GM12878 (cell line): Measurements from ENCODE around the gene MVB12B. TPM values are rescaled to one million over a fixed set of nuclear protein-coding genes. Genes with fewer than 3 reads are reported as not detected.

Source experiments
- ATAC-seq: fragments of 200-7000 bp; cut with Tn5 transposase; 3 replicates; pipeline ENCODE4 v1.9.1; 2020; ENCODE audit warnings: mild to moderate bottlenecking, moderate library complexity
- BruUV-seq: library from RNA; stranded (reverse); fragments of 400-500 nt; replicated peaks from 2 replicates; lab custom pipeline; 2021; lab: Mats Ljungman, UMichigan
- CTCF ChIA-PET: fragments of 300-600 bp; sonication (Branson Sonifier 250); formaldehyde crosslinking; extraction: SDS; loops from one replicate; lab custom pipeline; 2021; ENCODE audit warnings: inconsistent platforms; lab: Yijun Ruan, JAX
- POLR2A ChIA-PET: fragments of 350-600 bp; formaldehyde crosslinking; extraction: SDS; loops from one replicate; lab custom pipeline; 2021; ENCODE audit warnings: inconsistent platforms; lab: Charles Lee
- RAD21 ChIA-PET: fragments of 300-600 bp; sonication (Branson Sonifier 250); formaldehyde crosslinking; loops from one replicate; lab custom pipeline; 2023; ENCODE audit warnings: antibody characterized with exemption; ENCODE audit not compliant: unreplicated experiment; lab: Charles Lee
- SMC1A ChIA-PET: fragments of 300-600 bp; sonication (Branson Sonifier 250); formaldehyde crosslinking; loops from one replicate; lab custom pipeline; 2023; ENCODE audit not compliant: unreplicated experiment, uncharacterized antibody; lab: Charles Lee
- DNase-seq: peaks from one replicate; pipeline ENCODE4 v3.0.0-alpha.2; 2011; ENCODE audit warnings: low read depth, low spot score
- FAIRE-seq: peaks from 3 replicates; lab custom pipeline; 2011; peaks lifted over from hg19 to GRCh38; lab: Jason Lieb, UNC
- H2AFZ ChIP-seq: 2 replicates; pipeline ENCODE4 v1.6.0; 2011; ENCODE audit warnings: low read depth, low read length, control low read depth; ENCODE audit not compliant: control insufficient read depth
- H3K27ac ChIP-seq: 2 replicates; pipeline ENCODE4 v1.5.1; 2011; ENCODE audit warnings: control low read depth; ENCODE audit not compliant: control insufficient read depth, insufficient read depth
- H3K27me3 ChIP-seq, 2 experiments: replicated peaks in 1 of 2; 2 replicates each; pipeline versions ENCODE4 v1.6.0 to v1.6.1; 2011; ENCODE audit warnings: low read length in 1 of 2; ENCODE audit not compliant: control insufficient read depth in 2 of 2, insufficient read depth in 2 of 2
- H3K36me3 ChIP-seq, 2 experiments: 2 replicates each; pipeline ENCODE4 v1.5.1; 2011; ENCODE audit warnings: low read length in 1 of 2; ENCODE audit not compliant: control insufficient read depth in 2 of 2, insufficient read depth in 2 of 2
- H3K4me1 ChIP-seq: 2 replicates; pipeline ENCODE4 v1.6.1; 2011; ENCODE audit warnings: mild to moderate bottlenecking, low read length, moderate library complexity, mixed read lengths; ENCODE audit not compliant: control insufficient read depth, insufficient read depth
- H3K4me2 ChIP-seq: 2 replicates; pipeline ENCODE4 v1.6.0; 2011; ENCODE audit warnings: control low read depth; ENCODE audit not compliant: control insufficient read depth, insufficient read depth
- H3K4me3 ChIP-seq: fragments of 200-600 bp; sonication (generic); 2 replicates; pipeline ENCODE4 v1.5.1; 2016
- H3K79me2 ChIP-seq: 2 replicates; pipeline ENCODE4 v1.6.0; 2011; ENCODE audit warnings: low read length; ENCODE audit not compliant: control insufficient read depth, insufficient read depth
- H3K9ac ChIP-seq: 2 replicates; pipeline ENCODE4 v1.8.0; 2011; ENCODE audit warnings: low read length, control low read depth, mixed read lengths; ENCODE audit not compliant: control insufficient read depth, insufficient read depth
- H3K9me3 ChIP-seq: replicated peaks from 3 replicates; pipeline ENCODE4 v1.5.1; 2011; ENCODE audit warnings: mild to moderate bottlenecking, low read length; ENCODE audit not compliant: control insufficient read depth, insufficient read depth
- H4K20me1 ChIP-seq: 2 replicates; pipeline ENCODE4 v1.6.0; 2011; ENCODE audit not compliant: control insufficient read depth, insufficient read depth
- ASH2L ChIP-seq: fragments of 300-600, 200-600 bp; sonication (generic); IDR thresholded peaks from 2 replicates; pipeline ENCODE4 v1.6.1; 2017; ENCODE audit warnings: low read depth, mild to moderate bottlenecking, borderline replicate concordance
- IKZF1 ChIP-seq: fragments of 450-650 bp; conservative IDR thresholded peaks from 2 replicates; pipeline ENCODE4 v1.6.1; 2017; ENCODE audit warnings: antibody characterized with exemption, mild to moderate bottlenecking
- MTA2 ChIP-seq: fragments of 450-650 bp; IDR thresholded peaks from 2 replicates; pipeline ENCODE4 v1.6.1; 2016; ENCODE audit warnings: low read depth, mild to moderate bottlenecking, moderate library complexity
- NFIC ChIP-seq: IDR thresholded peaks from 2 replicates; pipeline ENCODE4 v1.6.1; 2012; ENCODE audit warnings: low read depth, mild to moderate bottlenecking, inconsistent platforms, low read length, moderate library complexity
- NFXL1 ChIP-seq: fragments of 450-650 bp; IDR thresholded peaks from 2 replicates; pipeline ENCODE4 v1.6.1; 2017; ENCODE audit warnings: antibody characterized with exemption, mild to moderate bottlenecking, borderline replicate concordance
- SMAD5 ChIP-seq: IDR thresholded peaks from 2 replicates; pipeline ENCODE4 v1.6.1; 2016; ENCODE audit warnings: antibody characterized with exemption, low read depth
- ZZZ3 ChIP-seq: IDR thresholded peaks from 2 replicates; pipeline ENCODE4 v1.6.1; 2011; ENCODE audit warnings: low read depth; ENCODE audit not compliant: control insufficient read depth, insufficient read length
- WGBS: methylation state at CpG from one replicate; pipeline ENCODE4 v1.1.6; 2016; ENCODE audit warnings: low lambda C conversion rate; ENCODE audit not compliant: insufficient replicate concordance, insufficient coverage; ENCODE audit errors: missing lambda C conversion rate; 5-methylcytosine and 5-hydroxymethylcytosine counted together
- in situ Hi-C: fragments of 300-500 bp; cut with MboI; formaldehyde crosslinking; loops from 9 replicates; pipeline ENCODE4 v1.14.3; 2018; ENCODE audit warnings: mixed read lengths
- intact Hi-C: fragments of 100-400 bp; cut with micrococcal nuclease; formaldehyde crosslinking; loops from one replicate; pipeline ENCODE4 v1.14.2; 2022; ENCODE audit not compliant: unreplicated experiment
- polyA plus RNA-seq, 11 experiments: library from polyadenylated mRNA; depleted of rRNA in 4 of 11; unstranded in 6 of 11; stranded (reverse) in 5 of 11; fragments of >200 nt; fragmentation: Nextera tagmentation in 4 of 11; fragmentation: Illumina TruSeq in 1 of 11; extraction: Ambion mirVana in 4 of 11; extraction: Trizol in 1 of 11; gene quantifications; 1 replicate in 1 of 11; 2 replicates in 10 of 11; pipeline versions ENCODE4 v1.2.1 to v1.2.3, GENCODE V29; 2011 to 2016; ENCODE audit warnings: inconsistent platforms in 2 of 11, missing spikeins in 2 of 11, low read depth in 1 of 11
- total RNA-seq, 4 experiments: library from RNA; depleted of rRNA in 3 of 4; stranded (reverse); fragments of >200 nt in 3 of 4; fragmentation: Illumina TruSeq in 1 of 4; extraction: Trizol in 1 of 4; gene quantifications; 2 replicates each; pipeline versions ENCODE4 v1.2.1 to v1.2.3, GENCODE V29; 2013 to 2021
- TF ChIP-seq, protein P1 (sequence below): fragments of 450-650 bp; IDR thresholded peaks from 2 replicates; pipeline ENCODE4 v1.6.1; 2017; ENCODE audit warnings: mild to moderate bottlenecking, moderate library complexity

Gene MVB12B
- total and polyA plus RNA-seq, 10 of the 15 experiments (the other 5 are each of a cell fraction or from before 2014, with no cell fraction given): 0.08 TPM; not detected in 9

DNA sequence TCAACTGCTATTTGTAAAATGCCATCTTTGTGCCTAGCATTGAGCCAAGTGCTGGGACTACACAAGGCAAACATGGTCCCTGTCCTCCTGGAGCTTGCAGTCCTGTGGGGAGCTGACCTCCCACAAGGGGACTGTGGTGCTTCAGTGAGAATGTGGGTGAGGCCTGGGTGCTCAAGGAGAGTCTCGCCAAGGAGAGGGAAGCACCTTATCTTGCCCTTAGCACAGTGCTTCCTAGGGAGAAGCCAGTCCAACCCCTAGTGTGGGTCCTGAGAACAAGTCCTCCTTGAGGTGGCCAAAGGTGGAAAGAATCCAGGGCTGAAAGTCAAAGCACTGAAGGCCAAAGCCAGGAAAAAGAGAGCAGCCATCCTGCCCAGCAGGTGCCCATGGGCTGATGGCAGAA, 31.1 kb upstream of the MVB12B start:
- ATAC-seq (no peak), DNase-seq (no peak), FAIRE-seq (no peak)
- Histone ChIP-seq H3K4me2 (no peak overlapping the region), H3K27me3 (no peaks in the 10 kb centered on the region; a peak in 1 of 4 replicates), H3K36me3 (no peaks in the 10 kb centered on the region), H3K27ac (no peak overlapping the region), H2AFZ (no peak overlapping the region), H3K4me1 (no peaks in the 10 kb centered on the region), H3K79me2 (no peaks in the 10 kb centered on the region), H3K9ac (no peak overlapping the region), H3K4me3 (no peak overlapping the region), H3K9me3 (no peaks in the 10 kb centered on the region), H4K20me1 (no peaks in the 10 kb centered on the region)
- intact Hi-C loops: no loop called here
- CTCF ChIA-PET: interaction anchor here (2.8 kb wide), 1 partner anchor 888 kb away, joined by 11 read pairs; no protein-coding TSS in a partner anchor
- SMC1A ChIA-PET: no interaction called here
- RAD21 ChIA-PET: no interaction called here
- no peak for TF ChIP-seq MTA2
- no peak for TF ChIP-seq ASH2L
- TF ChIP-seq IKZF1: no peak
- no peak for TF ChIP-seq SMAD5
- no peak for TF ChIP-seq NFXL1
- no peak for TF ChIP-seq ZZZ3
- no peak for TF ChIP-seq NFIC
- TF ChIP-seq, protein P1, sequence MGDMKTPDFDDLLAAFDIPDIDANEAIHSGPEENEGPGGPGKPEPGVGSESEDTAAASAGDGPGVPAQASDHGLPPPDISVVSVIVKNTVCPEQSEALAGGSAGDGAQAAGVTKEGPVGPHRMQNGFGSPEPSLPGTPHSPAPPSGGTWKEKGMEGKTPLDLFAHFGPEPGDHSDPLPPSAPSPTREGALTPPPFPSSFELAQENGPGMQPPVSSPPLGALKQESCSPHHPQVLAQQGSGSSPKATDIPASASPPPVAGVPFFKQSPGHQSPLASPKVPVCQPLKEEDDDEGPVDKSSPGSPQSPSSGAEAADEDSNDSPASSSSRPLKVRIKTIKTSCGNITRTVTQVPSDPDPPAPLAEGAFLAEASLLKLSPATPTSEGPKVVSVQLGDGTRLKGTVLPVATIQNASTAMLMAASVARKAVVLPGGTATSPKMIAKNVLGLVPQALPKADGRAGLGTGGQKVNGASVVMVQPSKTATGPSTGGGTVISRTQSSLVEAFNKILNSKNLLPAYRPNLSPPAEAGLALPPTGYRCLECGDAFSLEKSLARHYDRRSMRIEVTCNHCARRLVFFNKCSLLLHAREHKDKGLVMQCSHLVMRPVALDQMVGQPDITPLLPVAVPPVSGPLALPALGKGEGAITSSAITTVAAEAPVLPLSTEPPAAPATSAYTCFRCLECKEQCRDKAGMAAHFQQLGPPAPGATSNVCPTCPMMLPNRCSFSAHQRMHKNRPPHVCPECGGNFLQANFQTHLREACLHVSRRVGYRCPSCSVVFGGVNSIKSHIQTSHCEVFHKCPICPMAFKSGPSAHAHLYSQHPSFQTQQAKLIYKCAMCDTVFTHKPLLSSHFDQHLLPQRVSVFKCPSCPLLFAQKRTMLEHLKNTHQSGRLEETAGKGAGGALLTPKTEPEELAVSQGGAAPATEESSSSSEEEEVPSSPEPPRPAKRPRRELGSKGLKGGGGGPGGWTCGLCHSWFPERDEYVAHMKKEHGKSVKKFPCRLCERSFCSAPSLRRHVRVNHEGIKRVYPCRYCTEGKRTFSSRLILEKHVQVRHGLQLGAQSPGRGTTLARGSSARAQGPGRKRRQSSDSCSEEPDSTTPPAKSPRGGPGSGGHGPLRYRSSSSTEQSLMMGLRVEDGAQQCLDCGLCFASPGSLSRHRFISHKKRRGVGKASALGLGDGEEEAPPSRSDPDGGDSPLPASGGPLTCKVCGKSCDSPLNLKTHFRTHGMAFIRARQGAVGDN: no peak
- POLR2A ChIA-PET: no interaction called here
- BruUV-seq: no TSS peak
- in situ Hi-C loops: no loop called here
- 23% methylated on average over 1 of the region's 1 CpG for WGBS
